ENCODE results near the gene SYNPR.

The SYNPR gene

DNA sequence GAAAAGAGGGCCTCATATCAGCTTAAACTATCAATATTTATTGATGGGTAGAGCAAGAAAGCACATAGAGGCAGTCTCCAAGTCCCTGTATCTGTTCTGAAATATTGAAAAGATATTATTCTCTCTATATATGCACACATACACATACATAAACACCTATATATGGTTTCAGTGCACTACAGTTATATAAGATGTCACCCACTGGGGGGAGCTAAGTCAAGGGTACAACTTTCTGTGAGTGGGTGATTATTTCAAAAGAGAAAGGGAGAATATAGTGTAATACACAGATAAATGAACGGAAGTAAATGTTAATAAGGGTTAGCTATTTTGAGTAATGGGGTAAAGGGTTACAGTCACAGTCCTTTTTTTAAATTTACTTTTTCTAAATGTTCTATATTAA, 383.1 kb downstream of the SYNPR start:
- no peak overlapping the region for H3K4me3 ChIP-seq (replicated peaks in 1 of 2; ENCODE audit: low read depth in 2 of 2, low read length in 2 of 2)
- peak; percentile 18 for TF ChIP-seq CTCF (IDR thresholded peaks at IDR 0.05; ENCODE audit: low read depth, low read length)
- DNase-seq (ENCODE audit: low read depth in 2 of 2) = peak in 1 of 2 donors; percentile 7

GRCh38 chr3:63662011-63662410, 383.9 kb downstream of the SYNPR start:
- no peak overlapping the region for H3K4me3 ChIP-seq (replicated peaks in 1 of 2; ENCODE audit: low read depth in 2 of 2, low read length in 2 of 2)
- DNase-seq (ENCODE audit: low read depth in 2 of 2) = no peak
- TF ChIP-seq CTCF (IDR thresholded peaks at IDR 0.05; ENCODE audit: low read depth, low read length) = no peak

DNA sequence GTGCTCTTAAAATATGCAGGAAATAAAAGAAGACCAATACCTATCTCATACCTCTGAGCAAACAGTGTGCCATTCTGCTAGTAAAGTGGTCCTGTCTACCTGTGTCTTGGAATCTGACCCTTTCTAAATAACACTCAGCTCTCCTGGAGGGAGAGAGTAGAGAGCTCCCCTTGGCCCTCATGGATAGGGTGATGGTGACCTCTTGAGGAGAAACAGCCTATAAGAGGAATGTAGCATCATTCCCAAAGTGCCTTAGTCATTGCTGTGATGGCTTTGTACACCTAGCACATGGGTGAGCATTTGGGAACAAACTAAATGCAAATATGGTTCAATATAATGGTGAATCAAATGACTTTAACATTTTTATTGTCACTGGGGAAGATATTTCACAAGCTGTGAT, 384.4 kb downstream of the SYNPR start:
- no peak for TF ChIP-seq CTCF (IDR thresholded peaks at IDR 0.05; ENCODE audit: low read depth, low read length)

More for the DNA sequence above, 384.4 kb downstream of the SYNPR start:
- DNase-seq (ENCODE audit: low read depth in 2 of 2) = peak in 1 of 2 donors; percentile 44
- H3K4me3 ChIP-seq (replicated peaks in 1 of 2; ENCODE audit: low read depth in 2 of 2, low read length in 2 of 2) = no peak overlapping the region
